Endothelial cell of umbilical vein (primary cell): ENCODE data around the gene LEUTX. TPM values are rescaled to one million over a fixed set of nuclear protein-coding genes. Genes with fewer than 3 reads are reported as not detected.

Experiments used
- BruUV-seq: library from RNA; stranded (reverse); fragments of 400-500 nt; replicated peaks from 2 replicates; lab custom pipeline; 2021; lab: Mats Ljungman, UMichigan
- CTCF ChIA-PET: fragments of 300-600, 350-600 bp; sonication (Branson Sonifier 250); formaldehyde crosslinking; loops from one replicate; lab custom pipeline; 2021; ENCODE audit warnings: antibody characterized with exemption, inconsistent platforms; lab: Charles Lee
- POLR2A ChIA-PET: fragments of 300-600, 350-600 bp; sonication (Branson Sonifier 250); formaldehyde crosslinking; loops from one replicate; lab custom pipeline; 2021; ENCODE audit warnings: antibody characterized with exemption, inconsistent platforms; lab: Charles Lee
- DNase-seq: peaks from one replicate; pipeline ENCODE4 v3.0.0-alpha.2; 2011; ENCODE audit warnings: low read depth, low spot score
- FAIRE-seq: peaks from 2 replicates; lab custom pipeline; 2011; peaks lifted over from hg19 to GRCh38; lab: Jason Lieb, UNC
- H2AFZ ChIP-seq: 2 replicates; pipeline ENCODE4 v1.6.0; 2012; ENCODE audit warnings: low read depth, low read length, control low read depth, inconsistent platforms
- H3K27ac ChIP-seq: 2 replicates; pipeline ENCODE4 v1.5.1; 2011; ENCODE audit warnings: low read depth, mild to moderate bottlenecking, control low read depth, low read length, moderate library complexity; ENCODE audit not compliant: insufficient read depth
- H3K27me3 ChIP-seq, 2 experiments: 2 replicates each; pipeline versions ENCODE4 v1.6.0 to v1.6.1; 2011; ENCODE audit warnings: low read length in 2 of 2, mixed read lengths in 1 of 2; ENCODE audit not compliant: control insufficient read depth in 2 of 2, insufficient read depth in 2 of 2
- H3K36me3 ChIP-seq, 2 experiments: 2 replicates in 1 of 2; 3 replicates in 1 of 2; pipeline ENCODE4 v1.5.1; 2011; ENCODE audit warnings: low read length in 2 of 2, mild to moderate bottlenecking in 1 of 2, moderate library complexity in 1 of 2; ENCODE audit not compliant: control insufficient read depth in 2 of 2, insufficient read depth in 2 of 2; ENCODE audit errors: extremely low read depth in 1 of 2
- H3K4me1 ChIP-seq: 3 replicates; pipeline ENCODE4 v1.5.1; 2011; ENCODE audit warnings: mild to moderate bottlenecking, low read length; ENCODE audit not compliant: control insufficient read depth, insufficient read depth; ENCODE audit errors: extremely low read depth
- H3K4me2 ChIP-seq: 2 replicates; pipeline ENCODE4 v1.6.1; 2011; ENCODE audit warnings: low read length, control low read depth, mixed read lengths; ENCODE audit not compliant: insufficient read depth
- H3K4me3 ChIP-seq, 3 experiments: fragments of 200-600 bp in 1 of 3; sonication (generic), shearing (Covaris generic) in 1 of 3; replicated peaks in 1 of 3; 2 replicates each; pipeline ENCODE4 v1.5.1; 2011 to 2016; ENCODE audit warnings: control low read depth in 3 of 3, low read length in 3 of 3, mild to moderate bottlenecking in 2 of 3, inconsistent platforms in 1 of 3, low read depth in 1 of 3, moderate library complexity in 1 of 3; ENCODE audit not compliant: insufficient read depth in 1 of 3
- H3K79me2 ChIP-seq: 2 replicates; pipeline ENCODE4 v1.6.0; 2012; ENCODE audit warnings: low read length, inconsistent platforms; ENCODE audit not compliant: control insufficient read depth, insufficient read depth
- H3K9ac ChIP-seq: replicated peaks from 2 replicates; pipeline ENCODE3; 2011; ENCODE audit warnings: low read length, control low read depth; ENCODE audit not compliant: insufficient read depth; ENCODE audit errors: extremely low read depth
- H3K9me1 ChIP-seq: replicated peaks from 3 replicates; pipeline ENCODE4 v1.6.0; 2011; ENCODE audit warnings: mild to moderate bottlenecking, low read length; ENCODE audit not compliant: control insufficient read depth, insufficient read depth; ENCODE audit errors: extremely low read depth
- H3K9me3 ChIP-seq: replicated peaks from 2 replicates; pipeline ENCODE4 v1.5.1; 2012; ENCODE audit warnings: low read length, inconsistent platforms; ENCODE audit not compliant: control insufficient read depth, insufficient read depth
- H4K20me1 ChIP-seq: replicated peaks from 2 replicates; pipeline ENCODE3; 2011; ENCODE audit warnings: mild to moderate bottlenecking, low read length; ENCODE audit not compliant: control insufficient read depth, insufficient read depth; ENCODE audit errors: extremely low read depth
- CTCF ChIP-seq, 2 donors: IDR thresholded peaks; 1 replicate in 1 of 2; 2 replicates in 1 of 2; pipeline ENCODE4 v1.5.1; 2011; ENCODE audit warnings: low read length in 2 of 2, mild to moderate bottlenecking in 2 of 2, moderate library complexity in 2 of 2, control low read depth in 1 of 2, inconsistent platforms in 1 of 2, low read depth in 1 of 2; ENCODE audit not compliant: insufficient read depth in 1 of 2; ENCODE audit errors: extremely low read depth in 1 of 2
- EZH2 ChIP-seq: IDR thresholded peaks from 2 replicates; pipeline ENCODE4 v1.6.1; 2012; ENCODE audit warnings: borderline replicate concordance, low read depth, mild to moderate bottlenecking, moderate library complexity, low read length, inconsistent platforms; ENCODE audit not compliant: severe bottlenecking
- FOS ChIP-seq: IDR thresholded peaks from 2 replicates; pipeline ENCODE4 v1.6.1; 2011; ENCODE audit warnings: mild to moderate bottlenecking, low read length, moderate library complexity, borderline replicate concordance; ENCODE audit not compliant: insufficient read depth
- GATA2 ChIP-seq: IDR thresholded peaks from 2 replicates; pipeline ENCODE4 v1.7.0; 2011; ENCODE audit warnings: low read depth, mild to moderate bottlenecking, moderate library complexity, mixed read lengths, low read length; ENCODE audit not compliant: insufficient read length, insufficient read depth
- JUN ChIP-seq: IDR thresholded peaks from 2 replicates; pipeline ENCODE4 v1.6.1; 2011; ENCODE audit warnings: borderline replicate concordance, low read depth; ENCODE audit not compliant: insufficient read length, insufficient read depth
- MAX ChIP-seq: IDR thresholded peaks from 2 replicates; pipeline ENCODE4 v1.6.1; 2011; ENCODE audit not compliant: insufficient read depth, insufficient read length
- MYC ChIP-seq: IDR thresholded peaks from one replicate; pipeline ENCODE4 v1.6.1; 2011; ENCODE audit warnings: mild to moderate bottlenecking, low read depth, low read length
- POLR2A ChIP-seq: IDR thresholded peaks from 2 replicates; pipeline ENCODE4 v1.6.1; 2012; ENCODE audit warnings: low read depth, mild to moderate bottlenecking, control low read depth, low read length
- POLR2AphosphoS5 ChIP-seq: IDR thresholded peaks from 2 replicates; pipeline ENCODE4 v1.6.1; 2012; ENCODE audit warnings: low read depth, mild to moderate bottlenecking, control low read depth, low read length, moderate library complexity; ENCODE audit not compliant: insufficient read depth
- dilution Hi-C: fragments of 300-500 bp; cut with MboI; formaldehyde crosslinking; loops from one replicate; pipeline ENCODE4 v1.15.0; 2019; ENCODE audit warnings: low sequenced_read_pairs; ENCODE audit not compliant: extremely low pct_ligation_motif_present
- intact Hi-C: fragments of 100-400 bp; cut with micrococcal nuclease; formaldehyde crosslinking; loops from one replicate; pipeline ENCODE4 v1.10.0; 2022
- polyA plus RNA-seq, 4 experiments: library from polyadenylated mRNA; depleted of rRNA in 3 of 4; stranded (reverse) in 3 of 4; unstranded in 1 of 4; fragments of >200 nt; gene quantifications; 2 replicates each; pipeline versions ENCODE4 v1.2.1 to v1.2.3, GENCODE V29; 2011 to 2012; ENCODE audit warnings: missing spikeins in 1 of 4
- total RNA-seq: library from RNA; stranded (reverse); gene quantifications from 2 replicates; pipeline ENCODE4 v1.2.3, GENCODE V29; 2021

The LEUTX gene
- total and polyA plus RNA-seq, 2 donors (not counting 3 experiments of a cell fraction or from before 2014, with no cell fraction given), result not detected

- ChIA-PET POLR2A (no interaction called here), CTCF (interaction anchor here (1.6 to 4.6 kb wide), 4 partner anchors 19 to 217 kb away, joined by 5 to 31 read pairs (median 8); no protein-coding TSS in a partner anchor)
- Histone ChIP-seq H3K4me3 (no peak overlapping the region), H3K27me3 (no peaks in the 10 kb centered on the region), H3K9me1 (no peaks in the 10 kb centered on the region), H3K79me2 (no peaks in the 10 kb centered on the region), H3K9me3 (no peaks in the 10 kb centered on the region), H3K9ac (no peak overlapping the region), H3K36me3 (no peaks in the 10 kb centered on the region), H4K20me1 (no peaks in the 10 kb centered on the region), H3K4me1 (no peaks in the 10 kb centered on the region), H2AFZ (no peak overlapping the region), H3K27ac (no peak overlapping the region), H3K4me2 (no peak overlapping the region)
- intact Hi-C loops, result no loop called here
- DNase-seq, result no peak
- dilution Hi-C loops, result no loop called here
- no peak for FAIRE-seq
- BruUV-seq, result no TSS peak
- TF ChIP-seq EZH2 (no peak), MYC (no peak), POLR2A (no peak), FOS (no peak), JUN (no peak), GATA2 (no peak), POLR2AphosphoS5 (no peak), CTCF (IDR thresholded peaks at IDR 0.05; ENCODE audit: extremely low read depth in 1 of 2, insufficient read depth in 1 of 2, low read depth in 1 of 2, low read length in 2 of 2) (no peak), MAX (no peak)
Measured at GRCh38 chr19:39768334-39768733, 10.3 kb upstream of the LEUTX start.
